ENCODE data around the gene LTB4R2. TPM values are rescaled to one million over a fixed set of nuclear protein-coding genes. Genes with fewer than 3 reads are reported as not detected.
A peak's percentile ranks its signal among the peaks of the same experiment; 100 is the strongest.

LTB4R2 gene
- polyA plus RNA-seq, 1 donor = 6.0 TPM

- no CpG with 5 or more reads among the region's 10 CpGs for WGBS (ENCODE audit: insufficient coverage, low lambda C conversion rate)
- no peak overlapping the region for H3K4me3 ChIP-seq (ENCODE audit: low read length)
- H3K9me3 ChIP-seq (ENCODE audit: control insufficient read depth, low read depth, low read length) = peaks cover 13% of the 10 kb centered on the region
Observed at GRCh38 chr14:24330973-24331674, 21.2 kb downstream of the LTB4R2 start.

GRCh38 chr14:24331731-24332267 lies 21.9 kb downstream of the LTB4R2 start:
- peaks cover 38% of the 10 kb centered on the region for H3K27me3 ChIP-seq (ENCODE audit: control insufficient read depth, insufficient read depth, low read length)

More at GRCh38 chr14:24330973-24331674, 21.2 kb downstream of the LTB4R2 start:
- peaks cover 26% of the 10 kb centered on the region for H3K4me1 ChIP-seq (ENCODE audit: control insufficient read depth, insufficient read depth, low read length)
- peaks cover 37% of the 10 kb centered on the region for H3K27me3 ChIP-seq (ENCODE audit: control insufficient read depth, insufficient read depth, low read length)
- DNase-seq = no peak
- no peak overlapping the region for H3K27ac ChIP-seq (ENCODE audit: low read length)
- no peaks in the 10 kb centered on the region for H3K36me3 ChIP-seq (ENCODE audit: control insufficient read depth, insufficient read depth, low read length)

GRCh38 chr14:24332268-24332993 lies 22.5 kb downstream of the LTB4R2 start:
- Histone ChIP-seq H3K36me3 (ENCODE audit: control insufficient read depth, insufficient read depth, low read length) (peaks cover 4% of the 10 kb centered on the region), H3K27me3 (ENCODE audit: control insufficient read depth, insufficient read depth, low read length) (peaks cover 39% of the 10 kb centered on the region), H3K27ac (ENCODE audit: low read length) (no peak overlapping the region), H3K4me3 (ENCODE audit: low read length) (peak overlapping the region; percentile 26), H3K9me3 (ENCODE audit: control insufficient read depth, low read depth, low read length) (peaks cover 13% of the 10 kb centered on the region), H3K4me1 (ENCODE audit: control insufficient read depth, insufficient read depth, low read length) (peaks cover 26% of the 10 kb centered on the region)
- no CpG with 5 or more reads among the region's 56 CpGs for WGBS (ENCODE audit: insufficient coverage, low lambda C conversion rate)
- DNase-seq = peak; percentile 70 to 80

More at GRCh38 chr14:24331731-24332267, 21.9 kb downstream of the LTB4R2 start:
- Histone ChIP-seq H3K9me3 (ENCODE audit: control insufficient read depth, low read depth, low read length) (peaks cover 13% of the 10 kb centered on the region), H3K36me3 (ENCODE audit: control insufficient read depth, insufficient read depth, low read length) (peaks cover under 1% of the 10 kb centered on the region), H3K27ac (ENCODE audit: low read length) (no peak overlapping the region), H3K4me3 (ENCODE audit: low read length) (no peak overlapping the region), H3K4me1 (ENCODE audit: control insufficient read depth, insufficient read depth, low read length) (peaks cover 26% of the 10 kb centered on the region)
- no CpG with 5 or more reads among the region's 26 CpGs for WGBS (ENCODE audit: insufficient coverage, low lambda C conversion rate)
- no peak for DNase-seq

GRCh38 chr14:24334431-24335291 lies 24.7 kb downstream of the LTB4R2 start, which contains the start of gene ADCY4:
ADCY4 (minus strand) TSS chr14:24335071; CDS start chr14:24334652, 419 bp downstream.
- DNase-seq = peak in 1 of 2 donors; percentile 39
- H3K4me3 ChIP-seq (ENCODE audit: low read length) = peak within 1 kb of the TSS; percentile 20
- H3K4me1 ChIP-seq (ENCODE audit: control insufficient read depth, insufficient read depth, low read length) = peaks cover 34% of the 10 kb centered on the region
- H3K27me3 ChIP-seq (ENCODE audit: control insufficient read depth, insufficient read depth, low read length) = peaks cover 43% of the 10 kb centered on the region
- no peak within 1 kb of the TSS for H3K27ac ChIP-seq (ENCODE audit: low read length)
- peaks cover 6% of the 10 kb centered on the region for H3K36me3 ChIP-seq (ENCODE audit: control insufficient read depth, insufficient read depth, low read length)
- peaks cover 16% of the 10 kb centered on the region for H3K9me3 ChIP-seq (ENCODE audit: control insufficient read depth, low read depth, low read length)
- WGBS (ENCODE audit: insufficient coverage, low lambda C conversion rate) = no CpG with 5 or more reads among the region's 65 CpGs

- Histone ChIP-seq H3K4me1 (ENCODE audit: control insufficient read depth, insufficient read depth, low read length) (peaks cover 37% of the 10 kb centered on the region), H3K27me3 (ENCODE audit: control insufficient read depth, insufficient read depth, low read length) (peaks cover 43% of the 10 kb centered on the region), H3K36me3 (ENCODE audit: control insufficient read depth, insufficient read depth, low read length) (peaks cover 6% of the 10 kb centered on the region), H3K9me3 (ENCODE audit: control insufficient read depth, low read depth, low read length) (peaks cover 16% of the 10 kb centered on the region), H3K4me3 (ENCODE audit: low read length) (no peak overlapping the region), H3K27ac (ENCODE audit: low read length) (no peak overlapping the region)
- no peak for DNase-seq
- WGBS (ENCODE audit: insufficient coverage, low lambda C conversion rate) = no CpG with 5 or more reads among the region's 12 CpGs
Observed at GRCh38 chr14:24335461-24336171, 25.7 kb downstream of the LTB4R2 start.

- no CpG with 5 or more reads among the region's 7 CpGs for WGBS (ENCODE audit: insufficient coverage, low lambda C conversion rate)
- DNase-seq = no peak
- H3K4me1 ChIP-seq (ENCODE audit: control insufficient read depth, insufficient read depth, low read length) = peaks cover 37% of the 10 kb centered on the region
Observed at GRCh38 chr14:24337144-24337823, 27.3 kb downstream of the LTB4R2 start.

GRCh38 chr14:24337824-24338175 lies 27.9 kb downstream of the LTB4R2 start:
- no peak for DNase-seq
- Histone ChIP-seq H3K27ac (ENCODE audit: low read length) (no peak overlapping the region), H3K4me3 (ENCODE audit: low read length) (no peak overlapping the region), H3K9me3 (ENCODE audit: control insufficient read depth, low read depth, low read length) (peaks cover 11% of the 10 kb centered on the region), H3K4me1 (ENCODE audit: control insufficient read depth, insufficient read depth, low read length) (peaks cover 31% of the 10 kb centered on the region), H3K36me3 (ENCODE audit: control insufficient read depth, insufficient read depth, low read length) (peaks cover 6% of the 10 kb centered on the region), H3K27me3 (ENCODE audit: control insufficient read depth, insufficient read depth, low read length) (peaks cover 37% of the 10 kb centered on the region)
- WGBS (ENCODE audit: insufficient coverage, low lambda C conversion rate) = no CpG with 5 or more reads among the region's 8 CpGs

More at GRCh38 chr14:24337144-24337823, 27.3 kb downstream of the LTB4R2 start:
- H3K9me3 ChIP-seq (ENCODE audit: control insufficient read depth, low read depth, low read length) = peaks cover 16% of the 10 kb centered on the region
- peaks cover 6% of the 10 kb centered on the region for H3K36me3 ChIP-seq (ENCODE audit: control insufficient read depth, insufficient read depth, low read length)
- peaks cover 42% of the 10 kb centered on the region for H3K27me3 ChIP-seq (ENCODE audit: control insufficient read depth, insufficient read depth, low read length)
- no peak overlapping the region for H3K27ac ChIP-seq (ENCODE audit: low read length)
- H3K4me3 ChIP-seq (ENCODE audit: low read length) = no peak overlapping the region

GRCh38 chr14:24338843-24339242 lies 28.9 kb downstream of the LTB4R2 start:
- peak overlapping the region; percentile 66 for H3K4me3 ChIP-seq (ENCODE audit: low read length)
- DNase-seq = no peak
- peaks cover 29% of the 10 kb centered on the region for H3K4me1 ChIP-seq (ENCODE audit: control insufficient read depth, insufficient read depth, low read length)
- peaks cover 27% of the 10 kb centered on the region for H3K27me3 ChIP-seq (ENCODE audit: control insufficient read depth, insufficient read depth, low read length)
- WGBS (ENCODE audit: insufficient coverage, low lambda C conversion rate) = no CpG with 5 or more reads among the region's 14 CpGs
- no peak overlapping the region for H3K27ac ChIP-seq (ENCODE audit: low read length)
- peaks cover 11% of the 10 kb centered on the region for H3K9me3 ChIP-seq (ENCODE audit: control insufficient read depth, low read depth, low read length)
- H3K36me3 ChIP-seq (ENCODE audit: control insufficient read depth, insufficient read depth, low read length) = peaks cover 6% of the 10 kb centered on the region
